ENCODE data around the gene FER.

Gene FER

GRCh38 chr5:109126481-109126880, 378.8 kb downstream of the FER start:
- no peak for DNase-seq
- no peak for TF ChIP-seq CTCF (IDR thresholded peaks at IDR 0.05; ENCODE audit: low read depth, low read length)
- H3K36me3 ChIP-seq, result no peaks in the 10 kb centered on the region
- no peaks in the 10 kb centered on the region for H3K27me3 ChIP-seq
- H3K9me3 ChIP-seq, result no peaks in the 10 kb centered on the region
- H3K4me1 ChIP-seq, result no peaks in the 10 kb centered on the region; the same call in 1 of the 2 replicates
- H3K4me3 ChIP-seq (ENCODE audit: low read depth, low read length), result no peak overlapping the region

DNA sequence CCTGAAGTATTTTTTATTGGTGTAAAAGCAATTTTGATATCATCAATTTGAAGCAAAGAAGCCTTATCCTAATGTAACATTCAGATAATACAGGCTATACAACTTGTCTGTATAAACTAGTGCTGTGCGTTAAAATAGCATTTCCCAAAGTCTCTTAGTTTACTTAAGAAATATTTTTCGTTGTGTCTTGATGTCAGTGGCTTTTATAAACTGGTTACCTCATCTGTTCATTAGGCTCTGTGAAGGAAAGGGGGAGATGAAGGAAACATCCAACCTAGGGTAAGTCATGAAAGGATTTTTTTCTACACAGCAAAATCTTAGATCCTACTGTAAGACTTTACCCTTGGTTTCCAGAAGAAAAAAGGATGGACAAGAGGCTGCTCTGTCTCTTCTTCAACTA, 389.2 kb downstream of the FER start:
- TF ChIP-seq CTCF (IDR thresholded peaks at IDR 0.05; ENCODE audit: low read depth, low read length), result no peak
- no peak for DNase-seq
- Histone ChIP-seq H3K4me3 (ENCODE audit: low read depth, low read length) (no peak overlapping the region), H3K36me3 (no peaks in the 10 kb centered on the region), H3K27me3 (no peaks in the 10 kb centered on the region), H3K4me1 (no peaks in the 10 kb centered on the region), H3K9me3 (no peaks in the 10 kb centered on the region)

DNA sequence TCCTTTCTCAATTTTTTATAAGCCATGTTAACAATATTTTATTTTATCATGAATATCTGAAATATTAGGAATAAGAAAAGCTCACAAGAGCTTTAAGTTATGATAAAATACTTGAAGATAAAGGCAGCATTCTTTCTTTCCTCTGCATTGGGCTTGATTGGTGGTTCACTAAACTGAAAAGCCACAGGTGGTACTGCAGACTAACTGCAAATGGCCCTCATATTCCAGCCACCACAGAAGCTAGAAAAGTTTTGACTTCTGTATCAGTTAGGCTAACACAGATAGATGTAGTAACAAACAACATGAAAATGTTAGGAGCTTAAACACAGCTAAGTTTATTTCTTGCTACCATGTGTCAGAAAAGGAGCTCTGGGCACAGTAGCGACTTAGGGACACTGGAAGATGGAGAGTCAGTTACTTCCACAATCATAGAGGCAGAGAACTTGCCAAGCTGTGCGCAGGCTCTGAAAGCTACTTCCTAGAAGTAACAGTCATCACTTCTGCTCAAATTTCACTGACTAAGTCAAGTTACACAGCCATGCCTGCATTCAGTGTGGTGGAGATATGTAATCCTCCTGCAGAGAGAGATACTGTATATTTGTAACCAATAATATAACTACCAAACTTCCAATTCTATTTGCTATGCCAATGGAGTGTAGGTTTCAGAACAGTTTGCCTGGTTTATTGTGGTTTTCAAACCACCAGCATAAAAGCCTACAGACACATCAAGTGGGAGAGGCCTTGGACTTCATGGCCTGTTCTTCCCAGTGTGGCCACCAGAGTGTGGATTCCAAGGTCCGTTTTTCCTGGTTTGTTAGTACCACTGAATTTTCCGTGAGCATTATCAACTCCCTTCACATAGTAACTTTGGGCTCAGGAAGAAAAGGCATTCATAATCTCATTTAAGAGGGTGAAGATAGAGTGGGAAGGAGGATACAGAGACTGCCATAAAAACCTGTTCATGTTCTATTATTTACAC, 393.8 kb downstream of the FER start:
- DNase-seq, result no peak
- Histone ChIP-seq H3K36me3 (no peaks in the 10 kb centered on the region), H3K4me1 (no peaks in the 10 kb centered on the region), H3K9me3 (no peaks in the 10 kb centered on the region), H3K4me3 (ENCODE audit: low read depth, low read length) (no peak overlapping the region), H3K27me3 (no peaks in the 10 kb centered on the region)
- TF ChIP-seq CTCF (IDR thresholded peaks at IDR 0.05; ENCODE audit: low read depth, low read length), result peak; percentile 34; the same call in 1 of the 2 replicates

- H3K9me3 ChIP-seq, result no peaks in the 10 kb centered on the region
- no peaks in the 10 kb centered on the region for H3K36me3 ChIP-seq
- no peak for DNase-seq
- H3K4me1 ChIP-seq, result no peaks in the 10 kb centered on the region
- no peaks in the 10 kb centered on the region for H3K27me3 ChIP-seq
- TF ChIP-seq CTCF (IDR thresholded peaks at IDR 0.05; ENCODE audit: low read depth, low read length), result no peak
- H3K4me3 ChIP-seq (ENCODE audit: low read depth, low read length), result no peak overlapping the region
Observed at GRCh38 chr5:109143031-109143430, 395.3 kb downstream of the FER start.

DNA sequence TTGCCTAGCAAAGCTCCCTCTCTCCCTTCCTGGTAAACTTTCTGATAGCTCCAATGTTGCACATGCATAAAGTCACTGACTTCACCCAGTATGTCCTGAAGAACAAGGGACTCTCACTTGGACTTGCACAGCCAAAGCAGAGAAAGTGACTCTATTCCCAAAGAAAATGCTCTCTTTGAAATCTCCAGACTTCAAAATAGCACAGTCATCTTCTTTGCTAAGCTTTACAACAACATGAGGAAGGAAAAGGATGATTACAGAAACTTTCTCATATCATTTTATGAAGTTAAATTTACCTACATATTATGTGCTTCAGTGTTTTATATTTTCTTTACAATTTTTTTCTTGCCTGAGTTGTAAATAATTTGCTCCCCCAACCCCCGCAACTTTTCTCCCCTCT, 397.4 kb downstream of the FER start:
- Histone ChIP-seq H3K27me3 (no peaks in the 10 kb centered on the region), H3K4me1 (no peaks in the 10 kb centered on the region; the same call in 1 of the 2 replicates), H3K36me3 (no peaks in the 10 kb centered on the region), H3K9me3 (no peaks in the 10 kb centered on the region), H3K4me3 (ENCODE audit: low read depth, low read length) (no peak overlapping the region)
- no peak for DNase-seq
- TF ChIP-seq CTCF (IDR thresholded peaks at IDR 0.05; ENCODE audit: low read depth, low read length), result no peak

- no peaks in the 10 kb centered on the region for H3K9me3 ChIP-seq
- no peak overlapping the region for H3K4me3 ChIP-seq (ENCODE audit: low read depth, low read length)
- no peaks in the 10 kb centered on the region for H3K36me3 ChIP-seq
- DNase-seq, result no peak
- peaks cover 5% of the 10 kb centered on the region for H3K4me1 ChIP-seq
- H3K27me3 ChIP-seq, result no peaks in the 10 kb centered on the region
- TF ChIP-seq CTCF (IDR thresholded peaks at IDR 0.05; ENCODE audit: low read depth, low read length), result no peak
Observed at GRCh38 chr5:109146591-109146990, 398.9 kb downstream of the FER start.

Measured in BE2C (cell line).